HepG2 (cell line): ENCODE data around the gene OR4K14. TPM values are rescaled to one million over a fixed set of nuclear protein-coding genes. Genes with fewer than 3 reads are reported as not detected.

Experiments used
- ATAC-seq: fragments of 200-7000 bp; cut with Tn5 transposase; 3 replicates; pipeline ENCODE4 v1.9.1; 2020; ENCODE audit warnings: mild to moderate bottlenecking, moderate library complexity
- BruUV-seq: library from RNA; stranded (reverse); fragments of 400-500 nt; replicated peaks from 2 replicates; lab custom pipeline; 2021; lab: Mats Ljungman, UMichigan
- CTCF ChIA-PET: fragments of 300-600 bp; formaldehyde crosslinking; extraction: SDS; loops from one replicate; lab custom pipeline; 2021; ENCODE audit warnings: low total read pairs, inconsistent platforms, low intra/inter-chr PET ratio; lab: Yijun Ruan, JAX
- POLR2A ChIA-PET: fragments of 350-600 bp; sonication (Branson Sonifier 250); formaldehyde crosslinking; loops from one replicate; lab custom pipeline; 2020; ENCODE audit warnings: antibody characterized with exemption, inconsistent platforms; lab: Yijun Ruan, JAX
- DNase-seq: peaks from one replicate; pipeline ENCODE4 v3.0.0-alpha.2; 2015; ENCODE audit warnings: low spot score
- FAIRE-seq: peaks from 3 replicates; lab custom pipeline; 2011; peaks lifted over from hg19 to GRCh38; lab: Jason Lieb, UNC
- H2AFZ ChIP-seq: one replicate; pipeline ENCODE4 v1.6.1; 2011; ENCODE audit warnings: low read length, inconsistent platforms
- H3K27ac ChIP-seq: fragments of 300-600 bp; 3 replicates; pipeline ENCODE4 v1.8.0; 2011; ENCODE audit warnings: mixed run types, mild to moderate bottlenecking, mixed read lengths, low read length, inconsistent platforms; ENCODE audit not compliant: insufficient read depth; ENCODE audit errors: extremely low read length
- H3K27me3 ChIP-seq, 2 experiments: fragments of 200-600 bp in 1 of 2; 2 replicates in 1 of 2; 3 replicates in 1 of 2; pipeline versions ENCODE4 v1.6.0 to v1.8.0; 2011; ENCODE audit warnings: low read length in 2 of 2, mild to moderate bottlenecking in 2 of 2, moderate library complexity in 2 of 2, inconsistent platforms in 1 of 2; ENCODE audit not compliant: insufficient read depth in 2 of 2, control insufficient read depth in 1 of 2
- H3K36me3 ChIP-seq, 2 experiments: fragments of 200-600 bp in 1 of 2; replicated peaks in 1 of 2; 2 replicates in 1 of 2; 3 replicates in 1 of 2; pipeline versions ENCODE4 v1.5.1 to v1.8.0; 2011; ENCODE audit warnings: low read length in 2 of 2, inconsistent platforms in 1 of 2; ENCODE audit not compliant: insufficient read depth in 2 of 2, control insufficient read depth in 1 of 2
- H3K4me1 ChIP-seq: 2 replicates; pipeline ENCODE4 v1.5.1; 2012; ENCODE audit warnings: low read length, inconsistent platforms; ENCODE audit not compliant: insufficient read depth
- H3K4me2 ChIP-seq: 2 replicates; pipeline ENCODE4 v1.6.0; 2011; ENCODE audit warnings: low read depth, low read length, inconsistent platforms
- H3K4me3 ChIP-seq, 3 experiments: fragments of 200-600 bp in 1 of 3; sonication (generic), shearing (Covaris generic) in 1 of 3; replicated peaks in 1 of 3; 2 replicates each; pipeline ENCODE4 v1.5.1; 2011 to 2016; ENCODE audit warnings: low read length in 3 of 3, inconsistent platforms in 2 of 3, low read depth in 2 of 3, mild to moderate bottlenecking in 2 of 3, control low read depth in 1 of 3, mixed read lengths in 1 of 3; ENCODE audit not compliant: insufficient read depth in 1 of 3
- H3K79me2 ChIP-seq: one replicate; pipeline ENCODE4 v1.6.1; 2011; ENCODE audit warnings: low read length, inconsistent platforms; ENCODE audit not compliant: insufficient read depth
- H3K9ac ChIP-seq: 2 replicates; pipeline ENCODE4 v1.6.0; 2011; ENCODE audit warnings: mild to moderate bottlenecking, low read depth, low read length, inconsistent platforms; ENCODE audit not compliant: insufficient read depth
- H3K9me3 ChIP-seq: 2 replicates; pipeline ENCODE4 v1.5.1; 2012; ENCODE audit warnings: mild to moderate bottlenecking, low read length
- H4K20me1 ChIP-seq: 2 replicates; pipeline ENCODE4 v1.6.0; 2011; ENCODE audit warnings: inconsistent platforms, mild to moderate bottlenecking, low read length, moderate library complexity; ENCODE audit not compliant: insufficient read depth
- ATF1 ChIP-seq: IDR thresholded peaks from 2 replicates; pipeline ENCODE4 v1.6.1; 2016; ENCODE audit warnings: mild to moderate bottlenecking, control low read depth
- E2F5 ChIP-seq: sonication (generic); formaldehyde crosslinking; conservative IDR thresholded peaks from 2 replicates; pipeline ENCODE4 v1.4.0; 2020; ENCODE audit warnings: missing genetic modification reagents
- FOXA3 ChIP-seq: IDR thresholded peaks from 2 replicates; pipeline ENCODE4 v1.6.1; 2016; ENCODE audit warnings: missing genetic modification reagents, missing compliant biosample characterization
- KLF16 ChIP-seq, 2 experiments: sonication (generic) in 1 of 2; formaldehyde crosslinking in 1 of 2; IDR thresholded peaks; 2 replicates each; pipeline versions ENCODE4 v1.6.1 to v1.8.0; 2016 to 2023; ENCODE audit warnings: missing genetic modification reagents in 2 of 2, missing compliant biosample characterization in 1 of 2
- KLF9 ChIP-seq: IDR thresholded peaks from 2 replicates; pipeline ENCODE4 v1.6.1; 2016; ENCODE audit warnings: low read depth
- MAZ ChIP-seq, 2 experiments: sonication (generic) in 1 of 2; formaldehyde crosslinking in 1 of 2; IDR thresholded peaks; 2 replicates each; pipeline versions ENCODE4 v1.5.0 to v1.6.1; 2012 to 2020; ENCODE audit warnings: low read depth in 2 of 2, mild to moderate bottlenecking in 2 of 2, borderline replicate concordance in 1 of 2, improper control_type of control experiment in 1 of 2, low read length in 1 of 2, missing genetic modification reagents in 1 of 2, moderate library complexity in 1 of 2
- PRDM10 ChIP-seq: sonication (generic); formaldehyde crosslinking; IDR thresholded peaks from 2 replicates; pipeline ENCODE4 v1.4.0; 2020; ENCODE audit warnings: low read depth, missing genetic modification reagents
- RFX1 ChIP-seq: fragments of 450-650 bp; IDR thresholded peaks from 2 replicates; pipeline ENCODE4 v1.6.1; 2017
- RFX3 ChIP-seq: IDR thresholded peaks from 2 replicates; pipeline ENCODE4 v1.6.1; 2016; ENCODE audit warnings: missing biosample characterization, missing genetic modification reagents
- ZBTB44 ChIP-seq: sonication (generic); formaldehyde crosslinking; IDR thresholded peaks from 2 replicates; pipeline ENCODE4 v1.4.0; 2020; ENCODE audit warnings: missing genetic modification reagents
- ZMYM4 ChIP-seq: sonication (generic); formaldehyde crosslinking; IDR thresholded peaks from 2 replicates; pipeline ENCODE4 v1.8.1; 2023; ENCODE audit warnings: mild to moderate bottlenecking, missing genetic modification reagents
- ZNF101 ChIP-seq: sonication (generic); formaldehyde crosslinking; IDR thresholded peaks from 2 replicates; pipeline ENCODE4 v1.4.0; 2020; ENCODE audit warnings: mild to moderate bottlenecking, low read depth, missing genetic modification reagents, borderline replicate concordance
- ZNF556 ChIP-seq: sonication (generic); formaldehyde crosslinking; IDR thresholded peaks from 2 replicates; pipeline ENCODE4 v1.4.0; 2020; ENCODE audit warnings: mild to moderate bottlenecking, missing genetic modification reagents, borderline replicate concordance
- ZNF597 ChIP-seq: sonication (generic); formaldehyde crosslinking; IDR thresholded peaks from 2 replicates; pipeline ENCODE4 v1.5.0; 2020; ENCODE audit warnings: missing genetic modification reagents
- ZNF672 ChIP-seq: sonication (generic); formaldehyde crosslinking; IDR thresholded peaks from 2 replicates; pipeline ENCODE4 v1.8.1; 2022; ENCODE audit warnings: missing genetic modification reagents
- ZNF724P ChIP-seq: sonication (generic); formaldehyde crosslinking; IDR thresholded peaks from 2 replicates; pipeline ENCODE4 v1.8.0; 2022; ENCODE audit warnings: missing genetic modification reagents, borderline replicate concordance
- ZNF737 ChIP-seq: sonication (generic); formaldehyde crosslinking; IDR thresholded peaks from 2 replicates; pipeline ENCODE4 v1.5.0; 2020; ENCODE audit warnings: missing genetic modification reagents, mild to moderate bottlenecking, borderline replicate concordance
- WGBS: methylation state at CpG from one replicate; pipeline ENCODE4 v1.1.6; 2017; ENCODE audit warnings: low lambda C conversion rate; 5-methylcytosine and 5-hydroxymethylcytosine counted together
- in situ Hi-C: cut with HindIII; loops from 2 replicates; pipeline ENCODE4 v1.10.0; 2017; ENCODE audit warnings: low pct_unique_long_range_greater_than_20kb; ENCODE audit not compliant: extremely low pct_ligation_motif_present
- intact Hi-C: fragments of 100-400 bp; cut with micrococcal nuclease; formaldehyde crosslinking; loops from one replicate; pipeline ENCODE4 v1.10.0; 2022; ENCODE audit not compliant: unreplicated experiment
- polyA plus RNA-seq, 8 experiments: library from polyadenylated mRNA; depleted of rRNA in 3 of 8; stranded (reverse) in 7 of 8; unstranded in 1 of 8; fragments of >200 nt; fragmentation: Illumina TruSeq in 4 of 8; extraction: Trizol in 4 of 8; gene quantifications; 2 replicates each; pipeline versions ENCODE4 v1.2.1 to v1.2.3, GENCODE V29; 2011 to 2016; ENCODE audit warnings: low read depth in 4 of 8, missing spikeins in 1 of 8, mixed read lengths in 1 of 8; ENCODE audit not compliant: insufficient read depth in 1 of 8
- total RNA-seq, 5 experiments: library from RNA; depleted of rRNA; stranded (reverse); fragments of >200 nt; fragmentation: Illumina TruSeq; extraction: Trizol; gene quantifications; 2 replicates each; pipeline ENCODE4 v1.2.3, GENCODE V29; 2016; ENCODE audit warnings: low read depth in 1 of 5

OR4K14 gene
- total and polyA plus RNA-seq, 2 of the 13 experiments (the other 11 are each of a cell fraction or from before 2014, with no cell fraction given): not detected

DNA sequence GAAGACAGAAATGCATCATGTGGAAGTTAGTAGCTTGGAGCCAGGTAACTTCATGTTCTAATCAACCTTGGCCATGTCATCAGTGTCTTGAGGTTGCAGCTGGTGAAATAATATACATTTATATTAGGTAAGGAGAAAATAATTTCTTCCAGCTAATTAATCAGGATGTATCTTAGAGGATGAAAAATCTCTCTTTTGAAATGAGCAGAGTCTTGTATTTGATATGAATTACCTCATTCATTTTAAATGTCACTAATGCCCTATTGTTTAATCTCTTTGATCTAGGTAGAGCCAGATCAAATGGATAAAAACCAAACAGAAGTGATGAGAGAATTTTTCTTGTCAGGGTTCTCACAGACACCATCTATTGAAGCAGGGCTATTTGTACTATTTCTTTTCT, 17.2 kb downstream of the OR4K14 start, which contains the start of gene OR4Q2 (continued):
- no peak for TF ChIP-seq KLF16 (CRISPR knock-in tag; IDR thresholded peaks at IDR 0.05)
- TF ChIP-seq ZMYM4 (CRISPR knock-in tag): no peak

DNA sequence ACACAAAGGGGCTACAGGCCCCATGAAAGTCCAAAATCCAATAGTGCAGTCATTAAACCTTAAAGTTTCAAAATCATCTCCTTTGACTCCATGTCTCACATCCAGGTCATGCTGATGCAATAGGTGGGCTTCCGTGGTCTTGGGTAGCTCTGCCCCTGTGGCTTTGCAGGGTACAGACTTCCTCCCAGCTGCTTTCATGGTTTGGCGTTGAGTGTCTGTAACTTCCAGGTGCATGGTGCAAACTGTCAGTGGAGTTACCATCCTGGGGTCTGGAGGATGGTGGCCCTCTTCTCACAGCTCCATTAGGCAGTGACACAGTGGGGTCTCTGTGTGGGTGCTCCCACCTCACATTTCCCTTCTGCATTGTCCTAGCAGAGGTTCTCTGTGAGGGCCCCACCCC, 25.7 kb downstream of the OR4K14 start:
- H2AFZ ChIP-seq: no peak overlapping the region
- H3K4me2 ChIP-seq: no peak overlapping the region
- peaks cover 15% of the 10 kb centered on the region; the same call in 1 of the 2 replicates for H3K9me3 ChIP-seq
- H3K79me2 ChIP-seq: no peaks in the 10 kb centered on the region
- POLR2A ChIA-PET: no interaction called here
- no peak for ATAC-seq
- WGBS: 0% methylated on average over 2 of the region's 2 CpGs
- CTCF ChIA-PET: no interaction called here
- H3K4me3 ChIP-seq: no peak overlapping the region
- intact Hi-C loops (no loop called here), in situ Hi-C loops (no loop called here)
- no peak for DNase-seq
- no peaks in the 10 kb centered on the region for H3K36me3 ChIP-seq
- no peak overlapping the region for H3K27ac ChIP-seq
- no peaks in the 10 kb centered on the region for H3K4me1 ChIP-seq
- no peaks in the 10 kb centered on the region for H4K20me1 ChIP-seq
- H3K9ac ChIP-seq: no peak overlapping the region
- FAIRE-seq: no peak
- no peaks in the 10 kb centered on the region; a peak in 1 of 5 replicates for H3K27me3 ChIP-seq
- no TSS peak for BruUV-seq
- TF ChIP-seq FOXA3 (CRISPR knock-in tag) (no peak), RFX3 (CRISPR knock-in tag) (no peak), ZNF724P (CRISPR knock-in tag) (no peak), KLF9 (CRISPR knock-in tag) (no peak), ZNF556 (CRISPR knock-in tag) (no peak), ZNF101 (CRISPR knock-in tag) (no peak), ZNF672 (CRISPR knock-in tag) (no peak), E2F5 (CRISPR knock-in tag) (no peak), ATF1 (CRISPR knock-in tag) (no peak), RFX1 (no peak), PRDM10 (CRISPR knock-in tag) (no peak), ZBTB44 (CRISPR knock-in tag) (no peak), ZNF737 (CRISPR knock-in tag) (no peak), ZNF597 (CRISPR knock-in tag) (no peak), MAZ (IDR thresholded peaks at IDR 0.05; ENCODE audit: borderline replicate concordance, low read depth, low read length) (no peak), MAZ (CRISPR knock-in tag; IDR thresholded peaks at IDR 0.05; ENCODE audit: low read depth) (no peak)
